GM20000 (cell line): ENCODE results near the gene CDH5.
"Not testable (repeated sequence)": the region's sequence is repeated elsewhere in the genome, so short reads cannot be mapped to it uniquely, and the experiment has no call there.

Experiments used
- DNase-seq: peaks from one replicate; pipeline ENCODE4 v3.0.0; 2012; ENCODE audit warnings: low spot score
- TF ChIP-seq, protein P1 (sequence below): IDR thresholded peaks from 2 replicates; pipeline ENCODE4 v1.5.1; 2012; ENCODE audit warnings: mild to moderate bottlenecking, control low read depth; ENCODE audit errors: extremely low read depth, missing control alignments

CDH5 gene

GRCh38 chr16:66326991-66327513, 39.4 kb upstream of the CDH5 start:
- TF ChIP-seq, protein P1, sequence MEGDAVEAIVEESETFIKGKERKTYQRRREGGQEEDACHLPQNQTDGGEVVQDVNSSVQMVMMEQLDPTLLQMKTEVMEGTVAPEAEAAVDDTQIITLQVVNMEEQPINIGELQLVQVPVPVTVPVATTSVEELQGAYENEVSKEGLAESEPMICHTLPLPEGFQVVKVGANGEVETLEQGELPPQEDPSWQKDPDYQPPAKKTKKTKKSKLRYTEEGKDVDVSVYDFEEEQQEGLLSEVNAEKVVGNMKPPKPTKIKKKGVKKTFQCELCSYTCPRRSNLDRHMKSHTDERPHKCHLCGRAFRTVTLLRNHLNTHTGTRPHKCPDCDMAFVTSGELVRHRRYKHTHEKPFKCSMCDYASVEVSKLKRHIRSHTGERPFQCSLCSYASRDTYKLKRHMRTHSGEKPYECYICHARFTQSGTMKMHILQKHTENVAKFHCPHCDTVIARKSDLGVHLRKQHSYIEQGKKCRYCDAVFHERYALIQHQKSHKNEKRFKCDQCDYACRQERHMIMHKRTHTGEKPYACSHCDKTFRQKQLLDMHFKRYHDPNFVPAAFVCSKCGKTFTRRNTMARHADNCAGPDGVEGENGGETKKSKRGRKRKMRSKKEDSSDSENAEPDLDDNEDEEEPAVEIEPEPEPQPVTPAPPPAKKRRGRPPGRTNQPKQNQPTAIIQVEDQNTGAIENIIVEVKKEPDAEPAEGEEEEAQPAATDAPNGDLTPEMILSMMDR: no peak
- DNase-seq: no peak

- DNase-seq: no peak
- TF ChIP-seq, protein P1: no peak
These were observed 38.2 kb upstream of the CDH5 start for GRCh38 chr16:66328282-66328681.

- not testable (repeated sequence) for DNase-seq
These were observed 35.0 kb upstream of the CDH5 start for GRCh38 chr16:66331464-66331863.

DNA sequence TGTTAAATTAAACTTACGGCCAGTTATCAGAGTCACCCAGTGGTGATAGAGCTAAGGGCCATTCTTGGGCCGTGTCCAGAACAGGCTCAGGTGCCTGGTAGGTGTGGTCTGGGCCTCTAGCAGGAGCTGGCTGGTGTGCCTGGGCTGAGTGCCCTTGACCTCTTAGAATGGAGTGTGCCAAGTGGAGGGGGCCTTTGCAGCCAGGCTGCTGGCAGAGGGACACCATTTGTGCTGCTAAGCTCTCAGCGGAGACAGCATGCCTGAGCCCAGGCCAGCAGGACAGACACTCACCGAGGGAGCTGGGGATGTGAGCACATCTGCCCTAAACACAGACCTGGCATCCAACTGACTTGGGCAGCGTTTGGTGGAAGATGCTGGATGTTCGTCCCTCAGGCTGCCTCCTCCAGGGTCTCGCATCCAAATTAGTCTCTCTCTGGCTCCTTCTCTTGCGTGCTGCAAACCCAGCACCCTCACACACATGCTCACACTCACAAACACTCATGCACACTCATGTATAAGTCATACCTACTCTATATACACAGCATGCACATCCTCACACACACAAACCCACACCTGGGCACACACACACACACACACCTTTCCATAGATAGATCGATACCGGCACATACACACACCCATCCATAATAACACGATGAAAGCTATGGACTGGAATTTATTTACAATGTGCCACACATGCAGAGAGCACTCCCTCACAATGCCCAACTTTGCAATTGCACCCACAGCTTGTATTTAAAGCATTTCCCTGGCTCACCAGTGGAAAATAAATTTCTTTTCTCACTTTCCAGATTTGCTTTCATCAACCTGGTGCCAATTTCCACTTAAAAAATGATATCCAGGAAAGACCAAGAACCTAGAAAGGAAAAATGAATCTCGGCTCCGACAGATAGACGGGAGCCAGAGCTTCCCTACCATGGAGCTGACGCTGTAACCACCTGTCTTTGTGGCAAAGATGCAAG, 33.6 kb upstream of the CDH5 start:
- TF ChIP-seq, protein P1: no peak
- no peak for DNase-seq

GRCh38 chr16:66334853-66335574, 31.5 kb upstream of the CDH5 start:
- no peak for DNase-seq
- TF ChIP-seq, protein P1: no peak

DNA sequence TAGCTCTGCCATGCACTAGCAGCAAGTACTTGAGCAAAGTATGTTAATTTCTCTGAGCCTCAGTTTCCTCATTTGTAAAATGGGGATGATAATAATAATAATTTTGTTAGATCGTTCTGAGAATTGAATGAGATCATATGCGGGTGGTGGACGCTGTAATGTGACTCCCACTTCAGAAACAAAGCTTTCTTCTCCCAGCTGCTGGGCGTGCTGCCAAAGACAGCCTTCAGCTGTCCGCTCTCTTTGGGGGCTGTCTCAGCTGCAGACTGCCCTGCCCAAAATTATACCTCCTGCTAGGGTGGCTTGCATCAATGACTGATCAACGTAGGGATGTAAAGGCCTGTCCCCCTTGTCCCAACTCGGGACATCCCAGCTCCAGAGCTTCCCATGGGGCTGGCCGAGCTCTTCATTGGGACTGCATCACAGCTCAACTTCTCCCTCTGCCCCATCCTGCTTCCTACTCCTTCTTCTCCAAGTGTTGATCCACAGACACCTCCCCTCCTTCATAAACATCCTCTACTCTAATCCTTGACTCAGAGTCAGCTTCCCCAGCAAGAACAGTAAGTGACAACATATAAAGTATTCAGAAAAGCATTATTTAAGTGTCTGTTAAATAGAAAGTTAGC, 30.7 kb upstream of the CDH5 start:
- no peak for DNase-seq
- TF ChIP-seq, protein P1: no peak

- DNase-seq: no peak
- TF ChIP-seq, protein P1: no peak
These were observed 28.9 kb upstream of the CDH5 start for GRCh38 chr16:66337463-66338188.
